MM.1S (cell line): ENCODE measurements around the gene ANXA9.

Experiments
- DNase-seq: peaks from one replicate; pipeline ENCODE4 v3.0.0-alpha.2; 2015
- H2AFZ ChIP-seq: fragments of 300-600 bp; sonication (generic); 2 replicates; pipeline ENCODE4 v1.6.0; 2016; ENCODE audit warnings: antibody characterized with exemption, low read length
- H3F3A ChIP-seq: fragments of 300-600 bp; sonication (generic); 2 replicates; pipeline ENCODE4 v1.6.1; 2016; ENCODE audit warnings: mild to moderate bottlenecking, antibody characterized with exemption, low read length, moderate library complexity, mixed read lengths; ENCODE audit not compliant: insufficient read depth
- H3K27ac ChIP-seq: fragments of 300-600 bp; sonication (generic); 2 replicates; pipeline ENCODE4 v1.5.1; 2016; ENCODE audit warnings: mild to moderate bottlenecking, low read length
- H3K27me3 ChIP-seq: fragments of 300-600 bp; sonication (generic); replicated peaks from 2 replicates; pipeline ENCODE4 v1.6.0; 2016; ENCODE audit warnings: low read length; ENCODE audit not compliant: insufficient read depth
- H3K36me3 ChIP-seq: fragments of 300-600 bp; sonication (generic); replicated peaks from 2 replicates; pipeline ENCODE4 v1.6.1; 2016; ENCODE audit warnings: mild to moderate bottlenecking, low read length, mixed read lengths; ENCODE audit not compliant: insufficient read depth
- H3K4me1 ChIP-seq: fragments of 300-600 bp; sonication (generic); 2 replicates; pipeline ENCODE4 v1.6.1; 2016; ENCODE audit warnings: low read length, mixed read lengths
- H3K4me2 ChIP-seq: fragments of 300-600 bp; sonication (generic); 2 replicates; pipeline ENCODE4 v1.6.0; 2016; ENCODE audit warnings: low read depth, low read length
- H3K4me3 ChIP-seq: fragments of 300-600 bp; sonication (generic); 2 replicates; pipeline ENCODE4 v1.5.1; 2016; ENCODE audit warnings: low read length, mixed read lengths
- H3K79me2 ChIP-seq: fragments of 300-600 bp; sonication (generic); 2 replicates; pipeline ENCODE4 v1.6.1; 2016; ENCODE audit warnings: mixed run types, low read length, mixed read lengths
- H3K9ac ChIP-seq: fragments of 300-600 bp; sonication (generic); 2 replicates; pipeline ENCODE4 v1.6.1; 2016; ENCODE audit warnings: low read length, mixed read lengths
- H3K9me2 ChIP-seq: fragments of 300-600 bp; sonication (generic); replicated peaks from 2 replicates; pipeline ENCODE4 v1.6.1; 2016; ENCODE audit warnings: mild to moderate bottlenecking, low read length, mixed read lengths; ENCODE audit not compliant: insufficient read depth
- H3K9me3 ChIP-seq: fragments of 300-600 bp; sonication (generic); replicated peaks from 2 replicates; pipeline ENCODE4 v1.6.1; 2016; ENCODE audit warnings: mild to moderate bottlenecking, low read length, mixed read lengths; ENCODE audit not compliant: insufficient read depth
- H4K20me1 ChIP-seq: fragments of 300-600 bp; sonication (generic); 2 replicates; pipeline ENCODE4 v1.6.1; 2016; ENCODE audit warnings: mild to moderate bottlenecking, low read length, moderate library complexity, mixed read lengths; ENCODE audit not compliant: insufficient read depth
- CTCF ChIP-seq: fragments of 300-600 bp; sonication (generic); IDR thresholded peaks from 2 replicates; pipeline ENCODE4 v1.5.1; 2016; ENCODE audit warnings: antibody characterized with exemption, low read length, mixed read lengths
- EZH2 ChIP-seq: fragments of 300-600 bp; sonication (generic); optimal IDR thresholded peaks from 2 replicates; pipeline ENCODE3; 2017; ENCODE audit warnings: low read depth, mild to moderate bottlenecking, antibody characterized with exemption, low read length, mixed read lengths
- EZH2phosphoT487 ChIP-seq: fragments of 300-600 bp; sonication (generic); IDR thresholded peaks from 2 replicates; pipeline ENCODE4 v1.6.1; 2018; ENCODE audit warnings: antibody characterized with exemption, low read length

Gene ANXA9

GRCh38 chr1:151035167-151035566, 53.1 kb downstream of the ANXA9 start:
- H3K9me2 ChIP-seq: no peaks in the 10 kb centered on the region
- H3K27ac ChIP-seq: no peak overlapping the region
- no peaks in the 10 kb centered on the region for H3F3A ChIP-seq
- no peak overlapping the region for H2AFZ ChIP-seq
- no peak overlapping the region for H3K9ac ChIP-seq
- H3K4me2 ChIP-seq: no peak overlapping the region
- no peaks in the 10 kb centered on the region for H3K27me3 ChIP-seq
- no peaks in the 10 kb centered on the region for H3K79me2 ChIP-seq
- DNase-seq: no peak
- H3K4me3 ChIP-seq: no peak overlapping the region
- no peaks in the 10 kb centered on the region for H3K4me1 ChIP-seq
- H3K36me3 ChIP-seq: no peaks in the 10 kb centered on the region
- no peaks in the 10 kb centered on the region for H3K9me3 ChIP-seq
- H4K20me1 ChIP-seq: no peaks in the 10 kb centered on the region
- TF ChIP-seq EZH2 (no peak), EZH2phosphoT487 (no peak), CTCF (no peak)

- Histone ChIP-seq H3K27me3 (no peaks in the 10 kb centered on the region), H3K4me1 (no peaks in the 10 kb centered on the region), H3K27ac (no peak within 1 kb of the TSS), H3K9me3 (no peaks in the 10 kb centered on the region), H3K4me3 (no peak within 1 kb of the TSS), H3K4me2 (no peak within 1 kb of the TSS), H3K9ac (no peak within 1 kb of the TSS), H2AFZ (no peak within 1 kb of the TSS), H3F3A (no peaks in the 10 kb centered on the region), H3K79me2 (no peaks in the 10 kb centered on the region), H4K20me1 (no peaks in the 10 kb centered on the region), H3K36me3 (no peaks in the 10 kb centered on the region), H3K9me2 (no peaks in the 10 kb centered on the region)
- DNase-seq: no peak
- TF ChIP-seq EZH2 (no peak), EZH2phosphoT487 (no peak), CTCF (no peak)
Measured at GRCh38 chr1:151036356-151036755, 54.3 kb downstream of the ANXA9 start, which contains the start of gene BNIPL. BNIPL (plus strand) TSS chr1:151036586; CDS start chr1:151036726, 140 bp downstream.

- Histone ChIP-seq H3K4me1 (no peaks in the 10 kb centered on the region), H3K4me2 (no peak overlapping the region), H3K9ac (no peak overlapping the region), H3F3A (no peaks in the 10 kb centered on the region), H2AFZ (no peak overlapping the region), H3K27me3 (no peaks in the 10 kb centered on the region), H3K79me2 (no peaks in the 10 kb centered on the region), H3K9me2 (no peaks in the 10 kb centered on the region), H3K36me3 (no peaks in the 10 kb centered on the region), H3K27ac (no peak overlapping the region), H4K20me1 (no peaks in the 10 kb centered on the region), H3K9me3 (no peaks in the 10 kb centered on the region), H3K4me3 (no peak overlapping the region)
- DNase-seq: no peak
- TF ChIP-seq EZH2phosphoT487 (no peak), CTCF (no peak), EZH2 (no peak)
Measured at GRCh38 chr1:151037032-151037431, 54.9 kb downstream of the ANXA9 start.
